Stimulated activated CD8-positive, alpha-beta memory T cell treated with anti-CD3 and anti-CD28 coated beads, Interleukin-4, amount 100 ng/mL, for 1 hour (primary cell): ENCODE results near the gene MAMDC2.

ENCODE experiments used
- DNase-seq, 2 donors: peaks; one replicate each; pipeline ENCODE4 v3.0.0-alpha.2; 2020; ENCODE audit warnings: low read depth in 2 of 2, low spot score in 1 of 2

MAMDC2 gene

GRCh38 chr9:70131296-70131695, 87.6 kb downstream of the MAMDC2 start:
- no peak for DNase-seq

GRCh38 chr9:70133253-70134208, 89.9 kb downstream of the MAMDC2 start:
- DNase-seq, result no peak

- no peak for DNase-seq
Observed at GRCh38 chr9:70134360-70134759, 90.7 kb downstream of the MAMDC2 start.

- no peak for DNase-seq
Observed at GRCh38 chr9:70135176-70135575, 91.5 kb downstream of the MAMDC2 start.

GRCh38 chr9:70136632-70137031, 93.0 kb downstream of the MAMDC2 start:
- DNase-seq, result no peak

GRCh38 chr9:70137577-70137976, 93.9 kb downstream of the MAMDC2 start:
- DNase-seq, result no peak

- no peak for DNase-seq
Observed at GRCh38 chr9:70142101-70142500, 98.5 kb downstream of the MAMDC2 start.

- no peak for DNase-seq
Observed at GRCh38 chr9:70143394-70144130, 99.9 kb downstream of the MAMDC2 start.

- no peak for DNase-seq
Observed at GRCh38 chr9:70144131-70144503, 100.5 kb downstream of the MAMDC2 start.

- no peak for DNase-seq
Observed at GRCh38 chr9:70145981-70146380, 102.3 kb downstream of the MAMDC2 start.

- DNase-seq, result no peak
Observed at GRCh38 chr9:70147196-70147595, 103.5 kb downstream of the MAMDC2 start.

GRCh38 chr9:70147651-70148050, 104.0 kb downstream of the MAMDC2 start:
- DNase-seq, result no peak

GRCh38 chr9:70152350-70152749, 108.7 kb downstream of the MAMDC2 start:
- no peak for DNase-seq

- DNase-seq, result no peak
Observed at GRCh38 chr9:70156729-70157128, 113.1 kb downstream of the MAMDC2 start.

- no peak for DNase-seq
Observed at GRCh38 chr9:70159630-70160029, 116.0 kb downstream of the MAMDC2 start.

GRCh38 chr9:70160686-70161600, 117.3 kb downstream of the MAMDC2 start:
- no peak for DNase-seq

GRCh38 chr9:70165006-70165602, 121.5 kb downstream of the MAMDC2 start:
- no peak for DNase-seq

- no peak for DNase-seq
Observed at GRCh38 chr9:70168521-70168920, 124.9 kb downstream of the MAMDC2 start.

- no peak for DNase-seq
Observed at GRCh38 chr9:70169222-70169621, 125.6 kb downstream of the MAMDC2 start.

- DNase-seq, result no peak
Observed at GRCh38 chr9:70170151-70170790, 126.6 kb downstream of the MAMDC2 start.
